Esophagus squamous epithelium (tissue), 5 donors: ENCODE measurements around the gene DNAJC9. TPM values are rescaled to one million over a fixed set of nuclear protein-coding genes. Genes with fewer than 3 reads are reported as not detected.

Experiments
- DNase-seq: peaks from one replicate; lab custom pipeline; 2025; lab: John Stamatoyannopoulos, UW
- H3K27ac ChIP-seq, 4 donors: fragments of 200-600 bp; sonication (generic); one replicate each; pipeline ENCODE4 v1.5.1; 2016 to 2019; ENCODE audit warnings: mild to moderate bottlenecking in 1 of 4
- H3K27me3 ChIP-seq, 4 donors: fragments of 200-600 bp; sonication (generic); 1 replicate in 3 of 4; 2 replicates in 1 of 4; pipeline versions ENCODE4 v1.5.1 to v1.6.0; 2017 to 2021; ENCODE audit warnings: antibody characterized with exemption in 1 of 4
- H3K36me3 ChIP-seq, 3 donors: fragments of 200-600 bp; sonication (generic); one replicate each; pipeline ENCODE4 v1.5.1; 2016 to 2019
- H3K4me1 ChIP-seq, 3 donors: fragments of 200-600 bp; sonication (generic); one replicate each; pipeline ENCODE4 v1.5.1; 2017 to 2019
- H3K4me3 ChIP-seq, 4 donors: fragments of 200-600 bp; sonication (generic); 1 replicate in 3 of 4; 2 replicates in 1 of 4; pipeline ENCODE4 v1.5.1; 2016 to 2019; ENCODE audit warnings: mild to moderate bottlenecking in 2 of 4, moderate library complexity in 1 of 4
- H3K9me3 ChIP-seq, 3 donors: fragments of 200-600 bp; sonication (generic); one replicate each; pipeline ENCODE4 v1.5.1; 2016 to 2019
- CTCF ChIP-seq, 6 experiments: fragments of 450-650 bp in 4 of 6; fragments of 200-600 bp in 2 of 6; sonication (generic) in 2 of 6; IDR thresholded peaks; one replicate each; pipeline ENCODE4 v1.5.1; 2016 to 2019; ENCODE audit warnings: antibody characterized with exemption in 6 of 6, mild to moderate bottlenecking in 4 of 6, moderate library complexity in 4 of 6
- POLR2A ChIP-seq, 4 donors: fragments of 450-650 bp; IDR thresholded peaks; one replicate each; pipeline ENCODE4 v1.6.1; 2017; ENCODE audit warnings: antibody characterized with exemption in 4 of 4, mild to moderate bottlenecking in 4 of 4, moderate library complexity in 3 of 4
- WGBS, 2 donors: methylation state at CpG; one replicate each; pipeline ENCODE4 v1.1.5; 2018; 5-methylcytosine and 5-hydroxymethylcytosine counted together
- intact Hi-C: fragments of 100-400 bp; cut with DNase I; formaldehyde crosslinking; loops from one replicate; pipeline ENCODE4 v1.15.0; 2022
- total RNA-seq, 4 donors: library from RNA; depleted of rRNA; stranded (reverse); fragments of >200 nt; gene quantifications; one replicate each; pipeline ENCODE4 v1.1.0, GENCODE V29; 2016
- donor health status: DM: yes; HTN: yes; CAD: no.

Gene DNAJC9
- total RNA-seq, 4 donors from 2014 or later: 13.4 to 35.4 (median 25.2) TPM

- peaks cover 19 to 66% (median 31%) of the 10 kb centered on the region in 3 donors for H3K4me1 ChIP-seq
- no peaks in the 10 kb centered on the region for H3K27me3 ChIP-seq
- peak overlapping the region; percentile 88 to 96 (median 94) for H3K27ac ChIP-seq
- no peak overlapping the region for H3K4me3 ChIP-seq
- no peak for DNase-seq
- peaks cover 0 to 48% (median 9%) of the 10 kb centered on the region in 3 donors for H3K36me3 ChIP-seq
- intact Hi-C loops: no loop called here
- 49 to 59% methylated on average over 5 of the region's 5 CpGs for WGBS, 2 donors
- H3K9me3 ChIP-seq: no peaks in the 10 kb centered on the region
- TF ChIP-seq CTCF (IDR thresholded peaks at IDR 0.05): no peak
- TF ChIP-seq POLR2A (IDR thresholded peaks at IDR 0.05): no peak
Measured at GRCh38 chr10:73248259-73248724, 1.2 kb upstream of the DNAJC9 start.

- DNase-seq: no peak
- 25 to 35% methylated on average over 4 of the region's 4 CpGs for WGBS, 2 donors
- H3K4me1 ChIP-seq: peaks cover 17 to 64% (median 30%) of the 10 kb centered on the region in 3 donors
- H3K27me3 ChIP-seq: no peaks in the 10 kb centered on the region
- H3K36me3 ChIP-seq: peaks cover 0 to 54% (median 15%) of the 10 kb centered on the region in 3 donors
- TF ChIP-seq CTCF (IDR thresholded peaks at IDR 0.05) (no peak), POLR2A (IDR thresholded peaks at IDR 0.05) (no peak)
- peak overlapping the region; percentile 72 to 88 (median 85) for H3K4me3 ChIP-seq
- H3K9me3 ChIP-seq: no peaks in the 10 kb centered on the region
- intact Hi-C loops: no loop called here
- peak overlapping the region; percentile 88 to 96 (median 94) for H3K27ac ChIP-seq
Measured at GRCh38 chr10:73247509-73248258, 629 bp upstream of the DNAJC9 start.

GRCh38 chr10:73246322-73246645 is 771 bp downstream of the DNAJC9 start:
- H3K4me3 ChIP-seq: peak overlapping the region; percentile 72 to 88 (median 85)
- H3K27me3 ChIP-seq: no peaks in the 10 kb centered on the region
- intact Hi-C loops: no loop called here
- TF ChIP-seq CTCF (IDR thresholded peaks at IDR 0.05) (no peak), POLR2A (IDR thresholded peaks at IDR 0.05) (no peak)
- H3K27ac ChIP-seq: peak overlapping the region; percentile 88 to 96 (median 94)
- H3K9me3 ChIP-seq: no peaks in the 10 kb centered on the region
- H3K4me1 ChIP-seq: peaks cover 12 to 56% (median 24%) of the 10 kb centered on the region in 3 donors
- peaks cover 0 to 68% (median 19%) of the 10 kb centered on the region in 3 donors for H3K36me3 ChIP-seq
- WGBS, 2 donors: 1 to 2% methylated on average over 8 of the region's 8 CpGs
- no peak for DNase-seq

- WGBS, 2 donors: 58 to 65% methylated on average over 8 of the region's 8 CpGs
- H3K36me3 ChIP-seq: peaks cover 0 to 68% (median 24%) of the 10 kb centered on the region in 3 donors
- intact Hi-C loops: no loop called here
Measured at GRCh38 chr10:73244866-73245477, 2.1 kb downstream of the DNAJC9 start.

More at GRCh38 chr10:73244866-73245477, 2.1 kb downstream of the DNAJC9 start:
- DNase-seq: no peak
- no peak for TF ChIP-seq CTCF (IDR thresholded peaks at IDR 0.05)
- TF ChIP-seq POLR2A (IDR thresholded peaks at IDR 0.05): no peak
- Histone ChIP-seq H3K9me3 (no peaks in the 10 kb centered on the region), H3K27ac (no peak overlapping the region), H3K27me3 (no peaks in the 10 kb centered on the region), H3K4me3 (no peak overlapping the region), H3K4me1 (peaks cover 9 to 47% (median 20%) of the 10 kb centered on the region in 3 donors)
